B cell (primary cell): ENCODE measurements around the gene GANAB. TPM values are rescaled to one million over a fixed set of nuclear protein-coding genes. Genes with fewer than 3 reads are reported as not detected.

Source experiments
- ATAC-seq: fragments of 200-7000 bp; cut with Tn5 transposase; one replicate; pipeline ENCODE4 v1.10.0; 2021; ENCODE audit warnings: low read depth, mild to moderate bottlenecking, moderate number of reproducible peaks, moderate library complexity
- CTCF ChIA-PET: fragments of 350-600 bp; sonication (Branson Sonifier 250); formaldehyde crosslinking; loops from one replicate; lab custom pipeline; 2021; ENCODE audit warnings: antibody characterized with exemption, inconsistent platforms; lab: Charles Lee
- POLR2A ChIA-PET: fragments of 350-600 bp; sonication (Branson Sonifier 250); formaldehyde crosslinking; loops from one replicate; lab custom pipeline; 2021; ENCODE audit warnings: antibody characterized with exemption; lab: Charles Lee
- DNase-seq: peaks from one replicate; pipeline ENCODE4 v3.0.0; 2013
- H2AFZ ChIP-seq: 2 replicates; pipeline ENCODE4 v1.6.1; 2012; ENCODE audit warnings: mild to moderate bottlenecking, low read depth, low read length; ENCODE audit not compliant: insufficient read depth, poor library complexity, severe bottlenecking
- H3K27ac ChIP-seq, 2 donors: 1 replicate in 1 of 2; 2 replicates in 1 of 2; pipeline ENCODE4 v1.5.1; 2012 to 2013; ENCODE audit warnings: low read length in 2 of 2, mild to moderate bottlenecking in 2 of 2, moderate library complexity in 1 of 2
- H3K27me3 ChIP-seq, 4 experiments: fragments of 200-600 bp in 1 of 4; sonication (generic) in 1 of 4; replicated peaks in 1 of 4; 1 replicate in 2 of 4; 2 replicates in 2 of 4; pipeline versions ENCODE4 v1.6.1 to v1.7.0; 2013 to 2016; ENCODE audit warnings: low read length in 3 of 4, mild to moderate bottlenecking in 2 of 4, mixed read lengths in 1 of 4, moderate library complexity in 1 of 4; ENCODE audit not compliant: insufficient read depth in 4 of 4, control insufficient read depth in 3 of 4; ENCODE audit errors: control extremely low read depth in 1 of 4
- H3K36me3 ChIP-seq, 2 experiments: replicated peaks in 1 of 2; 1 replicate in 1 of 2; 2 replicates in 1 of 2; pipeline versions ENCODE4 v1.6.1 to v1.7.1; 2013; ENCODE audit warnings: low read length in 1 of 2; ENCODE audit not compliant: insufficient read depth in 2 of 2, control insufficient read depth in 1 of 2; ENCODE audit errors: control extremely low read depth in 1 of 2, extremely low read depth in 1 of 2
- H3K4me1 ChIP-seq, 2 donors: fragments of 200-600 bp in 1 of 2; sonication (generic) in 1 of 2; 1 replicate in 1 of 2; 2 replicates in 1 of 2; pipeline versions ENCODE4 v1.5.1 to v1.6.1; 2013 to 2017; ENCODE audit warnings: low read length in 2 of 2; ENCODE audit not compliant: control insufficient read depth in 2 of 2, insufficient read depth in 2 of 2
- H3K4me2 ChIP-seq: replicated peaks from 2 replicates; pipeline ENCODE3; 2012; ENCODE audit warnings: mild to moderate bottlenecking, low read depth, low read length; ENCODE audit not compliant: poor library complexity, severe bottlenecking
- H3K4me3 ChIP-seq, 5 experiments: fragments of 200-600 bp in 1 of 5; sonication (generic) in 1 of 5; 1 replicate in 3 of 5; 2 replicates in 2 of 5; pipeline versions ENCODE4 v1.5.1 to v1.7.0; 2011 to 2016; ENCODE audit warnings: low read length in 4 of 5, mild to moderate bottlenecking in 4 of 5, low read depth in 2 of 5, control low read depth in 1 of 5, moderate library complexity in 1 of 5; ENCODE audit not compliant: insufficient read depth in 1 of 5; ENCODE audit errors: control extremely low read depth in 1 of 5, extremely low read depth in 1 of 5
- H3K79me2 ChIP-seq: fragments of 200-600 bp; sonication (generic); one replicate; pipeline ENCODE4 v1.6.0; 2016; ENCODE audit warnings: low read length; ENCODE audit not compliant: control insufficient read depth, insufficient read depth
- H3K9ac ChIP-seq: fragments of 200-600 bp; sonication (generic); 2 replicates; pipeline ENCODE4 v1.6.1; 2017; ENCODE audit warnings: mild to moderate bottlenecking, low read length, moderate library complexity
- H3K9me3 ChIP-seq, 3 donors: one replicate each; pipeline versions ENCODE4 v1.6.1 to v1.7.1; 2013; ENCODE audit warnings: low read length in 2 of 3; ENCODE audit not compliant: control insufficient read depth in 2 of 3, insufficient read depth in 1 of 3; ENCODE audit errors: control extremely low read depth in 1 of 3
- H4K20me1 ChIP-seq: 2 replicates; pipeline ENCODE4 v1.6.0; 2012; ENCODE audit warnings: mild to moderate bottlenecking, low read length; ENCODE audit not compliant: insufficient read depth, control insufficient read depth, poor library complexity, severe bottlenecking
- H3K27ac Mint-ChIP-seq: one replicate; pipeline ENCODE4 v1.8.0; 2021; ENCODE audit warnings: mixed read lengths
- H3K27me3 Mint-ChIP-seq: one replicate; pipeline ENCODE4 v1.8.0; 2021; ENCODE audit warnings: mixed read lengths
- H3K4me1 Mint-ChIP-seq: one replicate; pipeline ENCODE4 v1.8.0; 2021; ENCODE audit warnings: mixed read lengths
- H3K4me3 Mint-ChIP-seq: one replicate; pipeline ENCODE4 v1.8.0; 2021; ENCODE audit warnings: mixed read lengths
- H3K9me3 Mint-ChIP-seq: one replicate; pipeline ENCODE4 v1.8.0; 2022; ENCODE audit warnings: mixed read lengths; ENCODE audit not compliant: insufficient read depth
- EZH2 ChIP-seq: IDR thresholded peaks from 2 replicates; pipeline ENCODE4 v1.6.1; 2012; ENCODE audit warnings: borderline replicate concordance, low read depth, mild to moderate bottlenecking, moderate library complexity, low read length; ENCODE audit not compliant: insufficient read depth, poor library complexity, severe bottlenecking
- WGBS: methylation state at CpG from one replicate; pipeline ENCODE4 v1.1.5; 2013; ENCODE audit warnings: missing lambda C conversion rate; ENCODE audit not compliant: insufficient coverage; 5-methylcytosine and 5-hydroxymethylcytosine counted together
- intact Hi-C: fragments of 100-400 bp; cut with micrococcal nuclease; formaldehyde crosslinking; loops from one replicate; pipeline ENCODE4 v1.10.0; 2022
- polyA plus RNA-seq: library from polyadenylated mRNA; depleted of rRNA; stranded (reverse); fragments of >200 nt; gene quantifications from 2 replicates; pipeline ENCODE4 v1.2.3, GENCODE V29; 2012
- small RNA-seq: library from RNA; depleted of rRNA; stranded (forward); fragments of <200 nt; gene quantifications from one replicate; pipeline ENCODE3, GENCODE V24; 2012; ENCODE audit warnings: low replicate concordance, low read depth; ENCODE audit not compliant: insufficient read length
- total RNA-seq, 2 donors: library from RNA; stranded (reverse); fragments of 120-200 nt in 1 of 2; gene quantifications; 1 replicate in 1 of 2; 2 replicates in 1 of 2; pipeline versions ENCODE4 v1.2.3 to v1.2.4, GENCODE V29; 2013 to 2022
- TF ChIP-seq, protein P1 (sequence below): fragments of 200-600 bp; IDR thresholded peaks from one replicate; pipeline ENCODE4 v1.8.0; 2022; ENCODE audit warnings: antibody characterized with exemption, mild to moderate bottlenecking

Gene GANAB
- total and polyA plus RNA-seq, 2 donors (not counting 1 experiment from before 2014, with no cell fraction given): 98.7 to 204 TPM

DNA sequence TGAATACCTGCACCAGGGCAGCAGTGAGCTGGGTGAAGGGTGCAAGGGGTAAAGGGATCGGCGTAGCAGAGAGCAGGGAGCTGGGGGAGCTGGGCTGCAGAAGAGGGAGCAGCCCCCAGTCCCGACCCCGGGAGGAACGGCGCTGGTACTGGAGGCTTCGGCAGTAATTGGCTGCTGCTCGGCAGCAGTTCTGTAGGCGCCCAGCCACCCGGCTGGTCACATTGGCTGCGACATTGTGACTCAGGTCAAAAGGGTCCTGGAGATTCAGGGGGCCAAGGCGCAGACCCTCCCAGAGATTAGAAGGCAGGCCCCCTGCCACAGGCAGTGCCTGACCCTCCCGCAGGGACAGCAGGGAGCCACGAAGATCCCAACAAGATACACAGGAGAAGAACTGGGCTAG is 70.6 kb downstream of the GANAB start:
- no peak for DNase-seq
- 98% methylated on average over 12 of the region's 14 CpGs for WGBS
- H3K36me3 ChIP-seq: peaks cover 4 to 38% of the 10 kb centered on the region in 2 experiments
- Mint-ChIP-seq H3K27me3 (no peaks in the 10 kb centered on the region), H3K27ac (peak overlapping the region; percentile 69), H3K4me3 (peak overlapping the region; percentile 92), H3K9me3 (no peaks in the 10 kb centered on the region), H3K4me1 (peaks cover 40% of the 10 kb centered on the region)
- ATAC-seq: no peak
- no peaks in the 10 kb centered on the region for H4K20me1 ChIP-seq
- no peak overlapping the region for H3K27ac ChIP-seq
- H3K4me2 ChIP-seq: no peak overlapping the region
- TF ChIP-seq EZH2: no peak
- TF ChIP-seq, protein P1, sequence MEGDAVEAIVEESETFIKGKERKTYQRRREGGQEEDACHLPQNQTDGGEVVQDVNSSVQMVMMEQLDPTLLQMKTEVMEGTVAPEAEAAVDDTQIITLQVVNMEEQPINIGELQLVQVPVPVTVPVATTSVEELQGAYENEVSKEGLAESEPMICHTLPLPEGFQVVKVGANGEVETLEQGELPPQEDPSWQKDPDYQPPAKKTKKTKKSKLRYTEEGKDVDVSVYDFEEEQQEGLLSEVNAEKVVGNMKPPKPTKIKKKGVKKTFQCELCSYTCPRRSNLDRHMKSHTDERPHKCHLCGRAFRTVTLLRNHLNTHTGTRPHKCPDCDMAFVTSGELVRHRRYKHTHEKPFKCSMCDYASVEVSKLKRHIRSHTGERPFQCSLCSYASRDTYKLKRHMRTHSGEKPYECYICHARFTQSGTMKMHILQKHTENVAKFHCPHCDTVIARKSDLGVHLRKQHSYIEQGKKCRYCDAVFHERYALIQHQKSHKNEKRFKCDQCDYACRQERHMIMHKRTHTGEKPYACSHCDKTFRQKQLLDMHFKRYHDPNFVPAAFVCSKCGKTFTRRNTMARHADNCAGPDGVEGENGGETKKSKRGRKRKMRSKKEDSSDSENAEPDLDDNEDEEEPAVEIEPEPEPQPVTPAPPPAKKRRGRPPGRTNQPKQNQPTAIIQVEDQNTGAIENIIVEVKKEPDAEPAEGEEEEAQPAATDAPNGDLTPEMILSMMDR: no peak
- intact Hi-C loops: loop anchor here (2.0 kb wide), 1 partner anchor 305 kb away; the partner anchor contains the start of gene SLC3A2
- H3K4me3 ChIP-seq: no peak overlapping the region
- peaks cover 0 to 3% (median 0%) of the 10 kb centered on the region in 3 donors for H3K9me3 ChIP-seq
- H3K27me3 ChIP-seq: no peaks in the 10 kb centered on the region
- peaks cover 15% of the 10 kb centered on the region for H3K79me2 ChIP-seq
- CTCF ChIA-PET: no interaction called here
- POLR2A ChIA-PET: interaction anchor here (0.5 to 2.3 kb wide), 2 partner anchors 16 to 204 kb away, joined by 3 to 35 read pairs; partner anchors contain the start of gene TUT1
- H2AFZ ChIP-seq: no peak overlapping the region
- no peak overlapping the region for H3K9ac ChIP-seq
- H3K4me1 ChIP-seq: peaks cover 12 to 25% of the 10 kb centered on the region in 2 donors

DNA sequence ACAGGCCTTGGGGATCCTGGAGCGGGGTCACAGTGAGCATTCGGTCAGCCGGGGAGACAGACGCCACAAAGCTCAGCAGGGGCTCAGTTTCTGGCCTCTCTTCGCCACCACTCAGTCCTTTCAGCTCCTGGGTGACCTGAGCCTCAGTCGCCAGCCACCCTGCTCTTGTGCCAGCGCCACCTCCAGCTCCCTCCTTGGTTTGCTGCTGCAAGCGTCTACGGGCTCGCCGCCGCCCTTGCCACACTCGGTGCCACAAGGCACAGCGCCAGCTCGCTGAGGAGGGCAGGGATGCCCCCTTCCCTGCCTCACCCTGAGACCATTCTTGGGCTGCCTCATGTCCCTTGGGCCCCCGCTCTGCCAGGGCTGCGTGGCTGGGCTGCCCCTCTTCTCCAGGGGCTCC is 71.3 kb downstream of the GANAB start:
- H3K9me3 ChIP-seq: peaks cover 0 to 3% (median 0%) of the 10 kb centered on the region in 3 donors
- Mint-ChIP-seq H3K4me3 (peak overlapping the region; percentile 92), H3K27ac (peak overlapping the region; percentile 95), H3K4me1 (peaks cover 44% of the 10 kb centered on the region), H3K9me3 (no peaks in the 10 kb centered on the region), H3K27me3 (no peaks in the 10 kb centered on the region)
- no peak overlapping the region for H3K27ac ChIP-seq
- H4K20me1 ChIP-seq: no peaks in the 10 kb centered on the region
- peak overlapping the region; percentile 90 for H3K4me2 ChIP-seq
- peak overlapping the region; percentile 86 for H3K9ac ChIP-seq
- DNase-seq: no peak
- ChIA-PET CTCF (interaction anchor here (0.6 to 6.1 kb wide), 6 partner anchors 15 to 193 kb away, joined by 3 to 33 read pairs (median 8); partner anchors contain the start of gene TUT1), POLR2A (interaction anchor here (0.5 to 2.3 kb wide), 5 partner anchors 11 to 203 kb away, joined by 3 to 35 read pairs (median 3); partner anchors contain the start of gene TUT1)
- H3K27me3 ChIP-seq: no peaks in the 10 kb centered on the region
- 92% methylated on average over 17 of the region's 17 CpGs for WGBS
- no peak overlapping the region for H3K4me3 ChIP-seq
- no peak for ATAC-seq
- peaks cover 12 to 25% of the 10 kb centered on the region in 2 donors for H3K4me1 ChIP-seq
- H3K79me2 ChIP-seq: peaks cover 18% of the 10 kb centered on the region
- peaks cover 5 to 44% of the 10 kb centered on the region in 2 experiments for H3K36me3 ChIP-seq
- intact Hi-C loops: loop anchor here (2.0 kb wide), 1 partner anchor 306 kb away; the partner anchor contains the start of gene SLC3A2
- no peak overlapping the region for H2AFZ ChIP-seq
- no peak for TF ChIP-seq EZH2

Small RNA genes lying within 50 kb of the gene (small RNA-seq; reads per million reads assigned to genes)
- gene AP001458.1 (not detected), gene SNORA57 (not detected)

Other genes starting within 250 kb of the GANAB start
- gene SCGB1A1, start 227.6 kb downstream of the GANAB start, total RNA-seq: not detected in 2 replicates
- not detected in 2 replicates for gene SCGB1A1, start 227.6 kb downstream of the GANAB start, polyA plus RNA-seq
- 228 and 229 TPM in 2 replicates for gene AHNAK, start 99.8 kb downstream of the GANAB start, total RNA-seq
- 58.1 and 63.7 TPM in 2 replicates for gene AHNAK, start 99.8 kb downstream of the GANAB start, polyA plus RNA-seq
- gene EEF1G, start 72.7 kb downstream of the GANAB start, total RNA-seq: 1,778 and 1,867 TPM in 2 replicates
- 1,359 and 1,582 TPM in 2 replicates for gene EEF1G, start 72.7 kb downstream of the GANAB start, polyA plus RNA-seq
- gene TUT1, start 55.1 kb downstream of the GANAB start, total RNA-seq: 33.8 and 47.7 TPM in 2 replicates
- gene TUT1, start 55.1 kb downstream of the GANAB start, polyA plus RNA-seq: 31.1 and 31.6 TPM in 2 replicates
- 127 and 139 TPM in 2 replicates for gene MTA2, start 44.7 kb downstream of the GANAB start, total RNA-seq
- gene MTA2, start 44.7 kb downstream of the GANAB start, polyA plus RNA-seq: 37.2 and 46.9 TPM in 2 replicates
- gene EML3, start 33.8 kb downstream of the GANAB start, total RNA-seq: 127 and 135 TPM in 2 replicates
- gene EML3, start 33.8 kb downstream of the GANAB start, polyA plus RNA-seq: 128 and 170 TPM in 2 replicates
- gene ROM1, start 33.4 kb downstream of the GANAB start, total RNA-seq: 0.68 and 2.0 TPM in 2 replicates
- 1.3 and 1.7 TPM in 2 replicates for gene ROM1, start 33.4 kb downstream of the GANAB start, polyA plus RNA-seq
- 63.1 and 66.6 TPM in 2 replicates for gene B3GAT3, start 24.6 kb downstream of the GANAB start, total RNA-seq
- gene B3GAT3, start 24.6 kb downstream of the GANAB start, polyA plus RNA-seq: 88.9 and 89.3 TPM in 2 replicates
- 21.3 and 22.7 TPM in 2 replicates for gene INTS5, start 6.7 kb upstream of the GANAB start, total RNA-seq
- gene INTS5, start 6.7 kb upstream of the GANAB start, polyA plus RNA-seq: 8.7 and 14.3 TPM in 2 replicates
- gene C11orf98, start 18.6 kb upstream of the GANAB start, total RNA-seq: 48.1 and 52.0 TPM in 2 replicates
- 41.5 and 46.3 TPM in 2 replicates for gene C11orf98, start 18.6 kb upstream of the GANAB start, polyA plus RNA-seq
- 57.3 and 78.7 TPM in 2 replicates for gene CSKMT, start 18.7 kb upstream of the GANAB start, total RNA-seq
- 21.3 and 39.0 TPM in 2 replicates for gene CSKMT, start 18.7 kb upstream of the GANAB start, polyA plus RNA-seq
- gene UQCC3, start 25.1 kb upstream of the GANAB start, total RNA-seq: 6.5 and 8.9 TPM in 2 replicates
- gene UQCC3, start 25.1 kb upstream of the GANAB start, polyA plus RNA-seq: 2.8 and 5.6 TPM in 2 replicates
- 32.5 and 33.3 TPM in 2 replicates for gene LBHD1, start 25.7 kb upstream of the GANAB start, total RNA-seq
- gene LBHD1, start 25.7 kb upstream of the GANAB start, polyA plus RNA-seq: 19.3 and 23.3 TPM in 2 replicates
- gene UBXN1, start 32.5 kb upstream of the GANAB start, total RNA-seq: 186 and 193 TPM in 2 replicates
- 180 and 289 TPM in 2 replicates for gene UBXN1, start 32.5 kb upstream of the GANAB start, polyA plus RNA-seq
- gene LRRN4CL, start 42.9 kb upstream of the GANAB start, total RNA-seq: 0.15 and 0.25 TPM in 2 replicates
- gene LRRN4CL, start 42.9 kb upstream of the GANAB start, polyA plus RNA-seq: 0.03 TPM in 1 of 2 replicates, not detected in the other
- gene BSCL2, start 60.8 kb upstream of the GANAB start, total RNA-seq: 49.2 and 56.3 TPM in 2 replicates
- gene BSCL2, start 60.8 kb upstream of the GANAB start, polyA plus RNA-seq: 38.5 TPM in 2 replicates
- 0.95 and 2.1 TPM in 2 replicates for gene GNG3, start 61.1 kb upstream of the GANAB start, total RNA-seq
- 5.5 and 8.0 TPM in 2 replicates for gene GNG3, start 61.1 kb upstream of the GANAB start, polyA plus RNA-seq
- gene HNRNPUL2, start 80.8 kb upstream of the GANAB start, total RNA-seq: 70.4 and 78.2 TPM in 2 replicates
- 14.6 and 15.7 TPM in 2 replicates for gene HNRNPUL2, start 80.8 kb upstream of the GANAB start, polyA plus RNA-seq
- gene TTC9C, start 81.9 kb upstream of the GANAB start, total RNA-seq: 56.3 and 57.9 TPM in 2 replicates
- 33.5 and 36.7 TPM in 2 replicates for gene TTC9C, start 81.9 kb upstream of the GANAB start, polyA plus RNA-seq
- gene ZBTB3, start 107.5 kb upstream of the GANAB start, total RNA-seq: 22.0 and 24.8 TPM in 2 replicates
- gene ZBTB3, start 107.5 kb upstream of the GANAB start, polyA plus RNA-seq: 3.8 and 8.7 TPM in 2 replicates
- gene POLR2G, start 115.0 kb upstream of the GANAB start, total RNA-seq: 76.8 and 78.7 TPM in 2 replicates
- gene POLR2G, start 115.0 kb upstream of the GANAB start, polyA plus RNA-seq: 113 and 129 TPM in 2 replicates
- 43.2 and 48.2 TPM in 2 replicates for gene TAF6L, start 124.8 kb upstream of the GANAB start, total RNA-seq
- 28.2 and 75.1 TPM in 2 replicates for gene TAF6L, start 124.8 kb upstream of the GANAB start, polyA plus RNA-seq
- gene TMEM179B, start 140.8 kb upstream of the GANAB start, total RNA-seq: 62.3 and 71.5 TPM in 2 replicates
- gene TMEM179B, start 140.8 kb upstream of the GANAB start, polyA plus RNA-seq: 43.2 and 64.3 TPM in 2 replicates
- 15.6 and 16.2 TPM in 2 replicates for gene TMEM223, start 145.4 kb upstream of the GANAB start, total RNA-seq
- gene TMEM223, start 145.4 kb upstream of the GANAB start, polyA plus RNA-seq: 6.0 and 12.0 TPM in 2 replicates
- gene NXF1, start 158.8 kb upstream of the GANAB start, total RNA-seq: 161 TPM in 2 replicates
- gene NXF1, start 158.8 kb upstream of the GANAB start, polyA plus RNA-seq: 242 and 262 TPM in 2 replicates
- gene STX5, start 185.4 kb upstream of the GANAB start, total RNA-seq: 98.1 and 99.1 TPM in 2 replicates
- 41.0 and 42.1 TPM in 2 replicates for gene STX5, start 185.4 kb upstream of the GANAB start, polyA plus RNA-seq
- 1.1 TPM in 1 of 2 replicates, not detected in the other for gene TEX54, start 186.2 kb upstream of the GANAB start, total RNA-seq
- not detected in 2 replicates for gene TEX54, start 186.2 kb upstream of the GANAB start, polyA plus RNA-seq
- gene WDR74, start 193.0 kb upstream of the GANAB start, total RNA-seq: 131 and 136 TPM in 2 replicates
- 122 and 148 TPM in 2 replicates for gene WDR74, start 193.0 kb upstream of the GANAB start, polyA plus RNA-seq
- gene SLC3A2, start 234.3 kb upstream of the GANAB start, total RNA-seq: 148 and 175 TPM in 2 replicates
- gene SLC3A2, start 234.3 kb upstream of the GANAB start, polyA plus RNA-seq: 92.0 and 102 TPM in 2 replicates